Epithelial cell of esophagus (primary cell): Measurements from ENCODE around the gene ZNF839.

Experiments used
- DNase-seq: peaks from one replicate; pipeline ENCODE4 v3.0.0; 2010; ENCODE audit warnings: low read depth
- H3K4me3 ChIP-seq: 2 replicates; pipeline ENCODE4 v1.5.1; 2011; ENCODE audit warnings: mild to moderate bottlenecking, low read length, control low read depth
- TF ChIP-seq, protein P1 (sequence below): IDR thresholded peaks from 2 replicates; pipeline ENCODE4 v1.5.1; 2011; ENCODE audit warnings: low read depth, mild to moderate bottlenecking, low read length, control low read depth, inconsistent platforms; ENCODE audit not compliant: insufficient read depth; ENCODE audit errors: missing control alignments

The ZNF839 gene

DNA sequence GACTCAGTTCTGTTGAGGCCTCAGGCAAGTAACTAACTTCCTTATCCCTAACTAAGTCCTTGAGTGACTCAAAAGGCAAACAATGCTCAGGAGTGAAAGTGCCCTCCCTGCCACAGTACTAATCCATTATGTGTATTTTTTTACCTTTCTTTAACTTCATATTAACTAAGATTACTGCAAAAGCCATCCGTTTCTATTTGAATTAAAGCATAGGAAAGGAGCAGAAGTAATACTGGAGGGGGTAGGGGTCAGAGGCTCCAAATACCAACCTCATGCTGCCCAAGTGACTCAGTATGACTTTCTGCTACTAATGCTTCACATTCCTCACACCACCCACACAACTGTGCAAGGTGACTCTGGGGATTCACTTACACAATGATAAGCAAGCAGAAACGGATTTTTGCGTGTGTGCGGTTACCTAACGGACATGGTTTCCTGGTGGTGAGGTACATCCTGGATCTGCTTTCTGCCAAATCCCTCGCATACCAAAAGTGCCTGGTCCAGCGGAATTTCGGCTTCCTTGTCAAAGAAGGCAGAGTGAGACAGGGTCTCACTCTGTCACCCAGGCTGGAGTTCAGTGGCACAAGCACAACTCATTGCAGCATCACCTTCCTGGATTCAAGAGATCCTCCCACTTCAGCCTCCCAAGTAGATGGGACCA is 39.7 kb upstream of the ZNF839 start:
- DNase-seq: peak; percentile 99
- TF ChIP-seq, protein P1, sequence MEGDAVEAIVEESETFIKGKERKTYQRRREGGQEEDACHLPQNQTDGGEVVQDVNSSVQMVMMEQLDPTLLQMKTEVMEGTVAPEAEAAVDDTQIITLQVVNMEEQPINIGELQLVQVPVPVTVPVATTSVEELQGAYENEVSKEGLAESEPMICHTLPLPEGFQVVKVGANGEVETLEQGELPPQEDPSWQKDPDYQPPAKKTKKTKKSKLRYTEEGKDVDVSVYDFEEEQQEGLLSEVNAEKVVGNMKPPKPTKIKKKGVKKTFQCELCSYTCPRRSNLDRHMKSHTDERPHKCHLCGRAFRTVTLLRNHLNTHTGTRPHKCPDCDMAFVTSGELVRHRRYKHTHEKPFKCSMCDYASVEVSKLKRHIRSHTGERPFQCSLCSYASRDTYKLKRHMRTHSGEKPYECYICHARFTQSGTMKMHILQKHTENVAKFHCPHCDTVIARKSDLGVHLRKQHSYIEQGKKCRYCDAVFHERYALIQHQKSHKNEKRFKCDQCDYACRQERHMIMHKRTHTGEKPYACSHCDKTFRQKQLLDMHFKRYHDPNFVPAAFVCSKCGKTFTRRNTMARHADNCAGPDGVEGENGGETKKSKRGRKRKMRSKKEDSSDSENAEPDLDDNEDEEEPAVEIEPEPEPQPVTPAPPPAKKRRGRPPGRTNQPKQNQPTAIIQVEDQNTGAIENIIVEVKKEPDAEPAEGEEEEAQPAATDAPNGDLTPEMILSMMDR: no peak
- no peak overlapping the region for H3K4me3 ChIP-seq

DNA sequence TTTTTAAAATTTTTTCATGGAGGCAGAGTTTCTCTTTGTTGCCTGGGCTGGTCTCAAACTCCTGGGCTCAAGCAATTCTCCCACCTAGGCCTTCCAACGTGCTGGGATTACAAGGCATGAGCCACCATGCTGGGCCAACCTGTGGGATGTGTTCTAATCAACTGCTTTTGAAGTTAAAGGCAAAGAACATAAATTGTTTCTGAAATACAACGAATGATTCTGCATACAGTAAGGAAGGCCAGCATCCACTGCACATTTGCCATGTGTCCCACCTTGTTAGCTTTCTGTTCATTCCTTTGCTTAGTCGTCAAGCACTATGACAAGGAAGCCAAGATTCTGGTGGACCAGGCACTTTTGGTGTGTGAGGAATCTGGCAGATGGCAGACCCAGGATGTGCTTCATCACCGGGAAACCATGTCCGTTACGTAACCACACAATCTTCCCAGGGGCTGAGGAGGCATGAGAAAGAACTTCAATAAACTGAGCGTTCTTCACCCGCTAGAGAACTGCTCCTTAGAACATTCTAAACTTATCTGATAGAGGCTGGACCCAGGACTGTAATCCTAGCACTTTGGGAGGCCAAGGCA is 39.1 kb upstream of the ZNF839 start:
- TF ChIP-seq, protein P1: no peak
- no peak overlapping the region for H3K4me3 ChIP-seq
- DNase-seq: peak; percentile 96

DNA sequence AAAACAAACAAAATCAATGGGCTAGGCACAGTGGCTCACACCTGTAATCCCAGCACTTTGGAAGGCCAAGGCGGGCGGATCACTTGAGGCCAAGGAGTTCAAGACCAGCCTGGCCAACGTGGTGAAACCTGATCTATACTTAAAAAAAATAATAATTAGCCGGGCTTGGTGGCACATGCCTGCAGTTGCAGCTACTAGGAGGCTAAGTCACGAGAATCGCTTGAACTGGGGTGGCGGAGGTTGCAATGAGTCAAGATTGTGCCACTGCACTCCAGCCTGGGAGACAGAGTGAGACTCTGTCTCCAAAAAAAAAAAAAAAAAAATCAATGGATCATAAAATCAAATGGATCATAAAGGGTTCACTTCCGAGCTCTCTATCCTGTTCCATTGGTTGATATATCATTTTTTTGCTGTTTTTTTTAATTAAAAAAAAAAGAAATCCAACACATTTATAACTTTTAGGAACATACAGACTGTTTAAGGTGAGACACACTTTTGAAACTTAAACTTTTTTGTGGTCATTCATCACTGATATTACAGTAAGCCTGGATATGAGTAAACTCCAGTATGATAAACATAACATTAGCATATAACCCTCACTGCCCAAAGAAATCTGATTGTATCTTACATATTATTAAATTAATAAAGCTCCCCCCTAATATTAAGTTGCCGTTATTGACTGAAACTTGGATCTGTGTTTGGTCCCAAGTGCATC is 36.6 kb upstream of the ZNF839 start:
- TF ChIP-seq, protein P1: no peak
- peak; percentile 57 for DNase-seq

DNA sequence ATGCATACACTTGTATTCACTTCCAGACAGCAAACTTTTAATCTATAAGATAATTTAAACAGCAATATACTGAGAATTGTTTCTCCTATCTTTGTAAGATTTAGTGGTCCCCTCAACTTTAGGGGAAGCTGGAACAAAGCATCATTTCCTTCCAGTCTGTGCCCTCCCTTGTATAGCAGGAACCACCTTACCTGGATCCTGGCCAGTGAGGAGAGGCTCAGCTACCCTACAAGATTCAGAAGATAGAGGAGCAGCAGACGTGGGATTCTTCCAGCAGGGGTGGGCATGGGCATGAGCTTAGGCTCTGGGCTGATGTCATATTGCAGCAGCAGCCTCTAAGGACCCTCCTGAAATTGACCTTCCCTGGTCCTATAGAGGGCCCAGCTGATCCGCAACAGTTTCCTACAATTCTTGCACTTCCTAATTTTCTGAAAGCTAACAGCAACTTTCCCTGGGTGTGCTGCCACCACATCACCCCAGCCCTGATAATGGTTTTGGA is 35.9 kb upstream of the ZNF839 start:
- H3K4me3 ChIP-seq: no peak overlapping the region
- no peak for DNase-seq
- TF ChIP-seq, protein P1: no peak

More for the DNA sequence above, 36.6 kb upstream of the ZNF839 start:
- no peak overlapping the region for H3K4me3 ChIP-seq

- no peak overlapping the region for H3K4me3 ChIP-seq
- TF ChIP-seq, protein P1: peak; percentile 4
- DNase-seq: no peak
Measured at GRCh38 chr14:102285106-102285505, 34.4 kb upstream of the ZNF839 start.

- TF ChIP-seq, protein P1: no peak
- no peak overlapping the region for H3K4me3 ChIP-seq
- DNase-seq: no peak
Measured at GRCh38 chr14:102288139-102288538, 31.4 kb upstream of the ZNF839 start.
